H4 (cell line): ENCODE data around the gene USP36. TPM values are rescaled to one million over a fixed set of nuclear protein-coding genes. Genes with fewer than 3 reads are reported as not detected.

Experiments
- total RNA-seq: library from RNA; depleted of rRNA; stranded (reverse); fragments of >200 nt; shearing (Covaris generic); gene quantifications from 2 replicates; pipeline ENCODE4 v1.2.3, GENCODE V29; 2014; rRNA removed

USP36 gene
- total RNA-seq, 1 experiment from 2014 or later, result 20.4 TPM

Other genes starting within 250 kb of the USP36 start
- 8.0 and 9.7 TPM in 2 replicates for gene CYTH1, start 58.5 kb downstream of the USP36 start, total RNA-seq
- gene CEP295NL, start 62.4 kb upstream of the USP36 start, total RNA-seq, result not detected in 2 replicates
- 59.0 and 73.3 TPM in 2 replicates for gene TIMP2, start 84.6 kb upstream of the USP36 start, total RNA-seq
- 742 and 897 TPM in 2 replicates for gene LGALS3BP, start 139.1 kb upstream of the USP36 start, total RNA-seq
- 56.9 and 59.0 TPM in 2 replicates for gene CANT1, start 168.9 kb upstream of the USP36 start, total RNA-seq
- 0.56 and 2.6 TPM in 2 replicates for gene C1QTNF1, start 183.4 kb upstream of the USP36 start, total RNA-seq
- 4.3 and 6.9 TPM in 2 replicates for gene ENGASE, start 234.0 kb upstream of the USP36 start, total RNA-seq